ENCODE measurements around the gene GATB. TPM values are rescaled to one million over a fixed set of nuclear protein-coding genes. Genes with fewer than 3 reads are reported as not detected.

Gene GATB
- total and polyA plus RNA-seq, 2 of the 4 experiments (the other 2 are of a cell fraction), result 18.7 to 20.3 TPM

GRCh38 chr4:151681085-151681484, 79.7 kb downstream of the GATB start:
- WGBS, 2 experiments (ENCODE audit: extremely low coverage in 2 of 2, insufficient read length in 1 of 2), result no CpG with 5 or more reads among the region's 4 CpGs
- no peak overlapping the region for H3K27ac ChIP-seq (ENCODE audit: insufficient read depth, low read length)
- peak; percentile 53 for ATAC-seq (ENCODE audit: low read depth)

More at GRCh38 chr4:151681085-151681484, 79.7 kb downstream of the GATB start:
- ChIA-PET CTCF (no interaction called here), POLR2A (ENCODE audit: unreplicated experiment) (no interaction called here)
- Histone ChIP-seq H3K79me1 (ENCODE audit: low read depth in 1 of 2, low read length in 2 of 2) (no peaks in the 10 kb centered on the region), H3K56ac (ENCODE audit: extremely low read depth, insufficient read depth, low read length) (no peak overlapping the region), H2BK20ac (ENCODE audit: low read depth, low read length) (no peak overlapping the region), H3K27me3 (ENCODE audit: control insufficient read depth, insufficient read depth, low read length) (no peaks in the 10 kb centered on the region), H2BK5ac (ENCODE audit: low read depth, low read length, poor library complexity, severe bottlenecking) (no peak overlapping the region), H3K36me3 (ENCODE audit: control insufficient read depth, insufficient read depth, low read length) (no peaks in the 10 kb centered on the region), H4K91ac (ENCODE audit: insufficient read depth, low read depth, low read length) (no peak overlapping the region), H3K9me1 (ENCODE audit: insufficient read depth, low read length) (no peaks in the 10 kb centered on the region; the same call in 1 of the 2 replicates), H3K18ac (ENCODE audit: low read depth, low read length) (no peak overlapping the region), H2BK15ac (ENCODE audit: low read depth, low read length) (no peak overlapping the region), H4K20me1 (ENCODE audit: insufficient read depth, low read length) (no peaks in the 10 kb centered on the region), H2AK5ac (ENCODE audit: low read depth, low read length) (no peak overlapping the region), H4K8ac (ENCODE audit: low read depth in 2 of 2, low read length in 2 of 2) (no peak overlapping the region), H2AFZ (replicated peaks; ENCODE audit: low read length, poor library complexity) (no peak overlapping the region), H3K4me2 (ENCODE audit: low read depth, low read length) (no peak overlapping the region), H2BK120ac (ENCODE audit: low read depth, low read length) (no peak overlapping the region), H3K4me3 (ENCODE audit: insufficient read depth, low read depth, low read length) (no peak overlapping the region), H3K9me3 (ENCODE audit: control insufficient read depth, insufficient read depth, low read length) (no peaks in the 10 kb centered on the region), H3K4ac (ENCODE audit: low read depth, low read length) (no peak overlapping the region), H3K23ac (ENCODE audit: low read depth, low read length) (no peak overlapping the region), H2AK9ac (replicated peaks; ENCODE audit: low read depth, low read length, poor library complexity) (no peak overlapping the region), H4K5ac (ENCODE audit: low read depth, low read length) (no peak overlapping the region), H3K9ac (ENCODE audit: low read depth, low read length) (no peak overlapping the region), H3K4me1 (ENCODE audit: control insufficient read depth, insufficient read depth, low read length) (no peaks in the 10 kb centered on the region; the same call in 1 of the 2 replicates), H3K14ac (replicated peaks; ENCODE audit: low read depth, low read length) (no peak overlapping the region)
- BruUV-seq (replicated peaks), result no TSS peak
- dilution Hi-C loops (cut with HindIII; ENCODE audit: low sequenced_read_pairs, unreplicated experiment) (no loop called here), intact Hi-C loops (cut with micrococcal nuclease) (no loop called here), in situ Hi-C loops (cut with MboI; ENCODE audit: low sequenced_read_pairs) (no loop called here)
- peak; percentile 58 for DNase-seq
- no peak for TF ChIP-seq POLR2A (IDR thresholded peaks at IDR 0.05; ENCODE audit: low read depth, low read length)

Data from IMR-90 (cell line).